Spleen (tissue), 11 donors: Measurements from ENCODE around the gene LRP1. TPM values are rescaled to one million over a fixed set of nuclear protein-coding genes. Genes with fewer than 3 reads are reported as not detected.

ENCODE experiments used
- DNase-seq: peaks from one replicate; pipeline ENCODE4 v3.0.0-alpha.2; 2020
- H3K27ac ChIP-seq, 8 donors: fragments of 200-600 bp; sonication (generic) in 7 of 8; 1 replicate in 4 of 8; 2 replicates in 4 of 8; pipeline versions ENCODE4 v1.5.0 to v1.8.0; 2016 to 2021; ENCODE audit warnings: inconsistent platforms in 4 of 8, mild to moderate bottlenecking in 4 of 8, moderate library complexity in 1 of 8
- H3K27me3 ChIP-seq, 7 donors: fragments of 200-600 bp; sonication (generic) in 6 of 7; replicated peaks in 1 of 7; 1 replicate in 4 of 7; 2 replicates in 3 of 7; pipeline versions ENCODE4 v1.5.0 to v1.8.0; 2016 to 2021; ENCODE audit warnings: inconsistent platforms in 3 of 7, mild to moderate bottlenecking in 1 of 7
- H3K36me3 ChIP-seq, 6 donors: fragments of 200-600 bp; sonication (generic) in 5 of 6; 1 replicate in 4 of 6; 2 replicates in 2 of 6; pipeline versions ENCODE4 v1.5.0 to v1.8.0; 2016 to 2021; ENCODE audit warnings: inconsistent platforms in 2 of 6
- H3K4me1 ChIP-seq, 6 donors: fragments of 200-600 bp; sonication (generic) in 5 of 6; 1 replicate in 3 of 6; 2 replicates in 3 of 6; pipeline versions ENCODE4 v1.5.0 to v1.8.0; 2016 to 2021; ENCODE audit warnings: inconsistent platforms in 3 of 6
- H3K4me3 ChIP-seq, 8 donors: fragments of 200-600 bp; sonication (generic) in 7 of 8; 1 replicate in 4 of 8; 2 replicates in 4 of 8; pipeline versions ENCODE4 v1.5.0 to v1.8.0; 2016 to 2021; ENCODE audit warnings: inconsistent platforms in 4 of 8, mild to moderate bottlenecking in 4 of 8, moderate library complexity in 2 of 8
- H3K9me3 ChIP-seq, 8 donors: fragments of 200-600 bp; sonication (generic) in 7 of 8; 1 replicate in 4 of 8; 2 replicates in 4 of 8; pipeline versions ENCODE4 v1.5.0 to v1.8.0; 2016 to 2021; ENCODE audit warnings: inconsistent platforms in 4 of 8
- POLR2A ChIP-seq, 3 donors: fragments of 450-650 bp; IDR thresholded peaks; one replicate each; pipeline ENCODE4 v1.5.1; 2017; ENCODE audit warnings: antibody characterized with exemption in 3 of 3, mild to moderate bottlenecking in 1 of 3
- POLR2AphosphoS5 ChIP-seq, 3 donors: sonication (generic); formaldehyde crosslinking; IDR thresholded peaks; one replicate each; pipeline ENCODE4 v1.5.1; 2017; ENCODE audit warnings: antibody characterized with exemption in 3 of 3
- WGBS, 5 donors: extraction: QIAGEN DNeasy Blood & Tissue Kit in 3 of 5; methylation state at CpG; one replicate each; pipeline versions ENCODE4 v1.1.5 to v1.1.7; 2013 to 2018; 5-methylcytosine and 5-hydroxymethylcytosine counted together
- intact Hi-C: fragments of 100-400 bp; cut with DNase I; formaldehyde crosslinking; loops from one replicate; pipeline ENCODE4 v1.15.0; 2023; ENCODE audit warnings: low total_unique reads
- polyA plus RNA-seq, 3 donors: library from polyadenylated mRNA; stranded (reverse); fragments of 200-250 nt; gene quantifications; one replicate each; pipeline ENCODE4 v1.2.1, GENCODE V29; 2013
- total RNA-seq, 7 donors: library from RNA; depleted of rRNA in 3 of 7; stranded (reverse); fragments of >200 nt in 3 of 7; fragmentation: NEBNext Ultra II Directional in 4 of 7; extraction: Animal tissue kit (Norgen Biotek cat#: 25700) in 4 of 7; gene quantifications; one replicate each; pipeline versions ENCODE4 v1.1.0 to v1.2.1, GENCODE V29; 2016 to 2021
- TF ChIP-seq, protein P1 (sequence below), 11 experiments: fragments of 200-600 bp in 7 of 11; fragments of 450-650 bp in 4 of 11; sonication (generic) in 4 of 11; IDR thresholded peaks in 8 of 11; conservative IDR thresholded peaks in 3 of 11; 1 replicate in 7 of 11; 2 replicates in 4 of 11; pipeline versions ENCODE4 v1.4.0 to v1.8.0; 2016 to 2021; ENCODE audit warnings: antibody characterized with exemption in 11 of 11, inconsistent platforms in 4 of 11, mild to moderate bottlenecking in 1 of 11
- donor health status: healthy with polysubstance abuse.
- donor health status: DM: no; HTN: no; CAD: no; lungs with moderate emphysema.
- donor health status: DM: no; HTN: no; CAD: no.
- donor health status: Bipolar disorder and iron deficiency.
- donor health status: healthy.
- donor health status: DM: no; HTN: no; CAD: no.
- donor health status: DM: yes; HTN: yes; CAD: no.

LRP1 gene
- total and polyA plus RNA-seq, 10 donors: 8.9 to 216 (median 159) TPM

GRCh38 chr12:57232156-57232756, 104.0 kb downstream of the LRP1 start:
- intact Hi-C loops: no loop called here
- peaks cover 0 to 48% (median 32%) of the 10 kb centered on the region in 6 donors for H3K36me3 ChIP-seq
- H3K27me3 ChIP-seq: peaks cover 0 to 31% (median 13%) of the 10 kb centered on the region in 7 donors
- H3K9me3 ChIP-seq: no peaks in the 10 kb centered on the region
- peak; percentile 71 for DNase-seq
- WGBS, 5 donors: 80 to 92% (median 91%) methylated on average over 19 of the region's 19 CpGs
- peak overlapping the region in 2 of 8 donors; percentile 13 to 88 for H3K27ac ChIP-seq
- H3K4me1 ChIP-seq: peaks cover 26 to 97% (median 75%) of the 10 kb centered on the region in 6 donors
- TF ChIP-seq POLR2AphosphoS5 (IDR thresholded peaks at IDR 0.05) (no peak), POLR2A (IDR thresholded peaks at IDR 0.05) (no peak)
- TF ChIP-seq, protein P1, sequence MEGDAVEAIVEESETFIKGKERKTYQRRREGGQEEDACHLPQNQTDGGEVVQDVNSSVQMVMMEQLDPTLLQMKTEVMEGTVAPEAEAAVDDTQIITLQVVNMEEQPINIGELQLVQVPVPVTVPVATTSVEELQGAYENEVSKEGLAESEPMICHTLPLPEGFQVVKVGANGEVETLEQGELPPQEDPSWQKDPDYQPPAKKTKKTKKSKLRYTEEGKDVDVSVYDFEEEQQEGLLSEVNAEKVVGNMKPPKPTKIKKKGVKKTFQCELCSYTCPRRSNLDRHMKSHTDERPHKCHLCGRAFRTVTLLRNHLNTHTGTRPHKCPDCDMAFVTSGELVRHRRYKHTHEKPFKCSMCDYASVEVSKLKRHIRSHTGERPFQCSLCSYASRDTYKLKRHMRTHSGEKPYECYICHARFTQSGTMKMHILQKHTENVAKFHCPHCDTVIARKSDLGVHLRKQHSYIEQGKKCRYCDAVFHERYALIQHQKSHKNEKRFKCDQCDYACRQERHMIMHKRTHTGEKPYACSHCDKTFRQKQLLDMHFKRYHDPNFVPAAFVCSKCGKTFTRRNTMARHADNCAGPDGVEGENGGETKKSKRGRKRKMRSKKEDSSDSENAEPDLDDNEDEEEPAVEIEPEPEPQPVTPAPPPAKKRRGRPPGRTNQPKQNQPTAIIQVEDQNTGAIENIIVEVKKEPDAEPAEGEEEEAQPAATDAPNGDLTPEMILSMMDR (IDR thresholded peaks at IDR 0.05 in 8 of 11, conservative IDR thresholded peaks at IDR 0.05 in 3 of 11): no peak
- H3K4me3 ChIP-seq: no peak overlapping the region

DNA sequence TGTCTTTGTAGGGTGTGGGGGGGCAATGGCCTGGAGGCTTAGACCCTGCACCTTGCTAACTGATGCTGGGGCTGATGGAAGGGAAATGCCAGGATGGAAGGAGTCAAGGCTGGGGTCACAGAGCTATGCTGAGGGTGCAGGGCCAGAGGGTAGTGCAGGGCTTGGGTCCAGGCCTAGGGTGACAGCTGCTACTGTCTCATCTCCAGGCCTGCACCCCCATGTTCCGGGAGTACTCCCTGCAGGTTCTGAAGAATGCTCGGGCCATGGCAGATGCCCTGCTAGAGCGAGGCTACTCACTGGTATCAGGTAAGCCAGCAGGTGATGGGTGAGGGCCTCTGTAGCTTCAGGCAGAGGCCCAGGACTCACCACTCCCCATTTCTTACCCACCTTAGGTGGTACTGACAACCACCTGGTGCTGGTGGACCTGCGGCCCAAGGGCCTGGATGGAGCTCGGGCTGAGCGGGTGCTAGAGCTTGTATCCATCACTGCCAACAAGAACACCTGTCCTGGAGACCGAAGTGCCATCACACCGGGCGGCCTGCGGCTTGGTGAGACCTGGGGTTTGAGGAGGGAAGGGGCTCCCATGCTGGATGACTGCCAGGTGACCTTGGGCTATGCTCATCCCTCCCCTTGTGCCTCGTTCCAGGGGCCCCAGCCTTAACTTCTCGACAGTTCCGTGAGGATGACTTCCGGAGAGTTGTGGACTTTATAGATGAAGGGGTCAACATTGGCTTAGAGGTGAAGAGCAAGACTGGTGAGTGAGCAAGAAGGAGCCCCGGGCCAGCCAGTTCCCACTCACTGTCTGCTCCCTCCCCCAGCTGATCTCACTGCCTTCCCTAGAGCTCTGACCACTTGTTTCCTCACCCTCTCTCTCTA, 105.3 kb downstream of the LRP1 start:
- no peaks in the 10 kb centered on the region for H3K9me3 ChIP-seq
- peak; percentile 75 for DNase-seq
- peaks cover 35 to 100% (median 85%) of the 10 kb centered on the region in 6 donors for H3K4me1 ChIP-seq
- TF ChIP-seq POLR2A (IDR thresholded peaks at IDR 0.05) (no peak), POLR2AphosphoS5 (IDR thresholded peaks at IDR 0.05) (no peak)
- TF ChIP-seq, protein P1 (IDR thresholded peaks at IDR 0.05 in 8 of 11, conservative IDR thresholded peaks at IDR 0.05 in 3 of 11): no peak
- peaks cover 0 to 48% (median 32%) of the 10 kb centered on the region in 6 donors for H3K36me3 ChIP-seq
- 85 to 92% (median 89%) methylated on average over 13 to 15 of the region's 15 CpGs for WGBS, 5 donors
- no peak overlapping the region for H3K4me3 ChIP-seq
- intact Hi-C loops: no loop called here
- peak overlapping the region; percentile 48 to 88 (median 78) for H3K27ac ChIP-seq
- H3K27me3 ChIP-seq: peaks cover 0 to 36% (median 26%) of the 10 kb centered on the region in 7 donors

DNA sequence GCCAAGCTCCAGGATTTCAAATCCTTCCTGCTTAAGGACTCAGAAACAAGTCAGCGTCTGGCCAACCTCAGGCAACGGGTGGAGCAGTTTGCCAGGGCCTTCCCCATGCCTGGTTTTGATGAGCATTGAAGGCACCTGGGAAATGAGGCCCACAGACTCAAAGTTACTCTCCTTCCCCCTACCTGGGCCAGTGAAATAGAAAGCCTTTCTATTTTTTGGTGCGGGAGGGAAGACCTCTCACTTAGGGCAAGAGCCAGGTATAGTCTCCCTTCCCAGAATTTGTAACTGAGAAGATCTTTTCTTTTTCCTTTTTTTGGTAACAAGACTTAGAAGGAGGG, 105.9 kb downstream of the LRP1 start:
- peak overlapping the region; percentile 48 to 88 (median 78) for H3K27ac ChIP-seq
- TF ChIP-seq POLR2A (IDR thresholded peaks at IDR 0.05) (no peak), POLR2AphosphoS5 (IDR thresholded peaks at IDR 0.05) (no peak)
- TF ChIP-seq, protein P1 (IDR thresholded peaks at IDR 0.05 in 8 of 11, conservative IDR thresholded peaks at IDR 0.05 in 3 of 11): no peak
- DNase-seq: peak; percentile 54
- peaks cover 0 to 42% (median 31%) of the 10 kb centered on the region in 7 donors for H3K27me3 ChIP-seq
- peaks cover 41 to 100% (median 85%) of the 10 kb centered on the region in 6 donors for H3K4me1 ChIP-seq
- no peak overlapping the region for H3K4me3 ChIP-seq
- H3K9me3 ChIP-seq: no peaks in the 10 kb centered on the region
- H3K36me3 ChIP-seq: peaks cover 0 to 48% (median 32%) of the 10 kb centered on the region in 6 donors
- intact Hi-C loops: no loop called here
- 65 to 81% (median 75%) methylated on average over 3 of the region's 3 CpGs for WGBS, 5 donors

DNA sequence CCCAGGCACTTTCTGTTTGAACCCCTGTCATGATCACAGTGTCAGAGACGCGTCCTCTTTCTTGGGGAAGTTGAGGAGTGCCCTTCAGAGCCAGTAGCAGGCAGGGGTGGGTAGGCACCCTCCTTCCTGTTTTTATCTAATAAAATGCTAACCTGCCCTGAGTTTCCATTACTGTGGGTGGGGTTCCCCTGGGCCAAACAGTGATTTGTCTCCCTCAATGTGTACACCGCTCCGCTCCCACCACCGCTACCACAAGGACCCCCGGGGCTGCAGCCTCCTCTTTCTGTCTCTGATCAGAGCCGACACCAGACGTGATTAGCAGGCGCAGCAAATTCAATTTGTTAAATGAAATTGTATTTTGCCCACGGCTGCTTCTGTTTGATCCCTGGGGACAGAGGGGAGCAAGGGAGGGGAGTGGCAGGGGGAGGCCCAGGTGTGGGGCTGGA, 106.3 kb downstream of the LRP1 start:
- Histone ChIP-seq H3K27ac (peak overlapping the region; percentile 48 to 88 (median 78)), H3K4me1 (peaks cover 45 to 100% (median 86%) of the 10 kb centered on the region in 6 donors)

More for the DNA sequence above, 106.3 kb downstream of the LRP1 start:
- WGBS, 5 donors: 51 to 76% (median 74%) methylated on average over 10 of the region's 10 CpGs
- H3K9me3 ChIP-seq: no peaks in the 10 kb centered on the region
- peaks cover 0 to 46% (median 35%) of the 10 kb centered on the region in 7 donors for H3K27me3 ChIP-seq
- H3K4me3 ChIP-seq: peak overlapping the region in 1 of 8 donors; percentile 61
- peak; percentile 81 for DNase-seq
- H3K36me3 ChIP-seq: peaks cover 0 to 48% (median 32%) of the 10 kb centered on the region in 6 donors
- intact Hi-C loops: no loop called here
- TF ChIP-seq, protein P1 (IDR thresholded peaks at IDR 0.05 in 8 of 11, conservative IDR thresholded peaks at IDR 0.05 in 3 of 11): no peak
- TF ChIP-seq POLR2AphosphoS5 (IDR thresholded peaks at IDR 0.05) (no peak), POLR2A (IDR thresholded peaks at IDR 0.05) (no peak)
